Epidermal melanocyte (primary cell): ENCODE data around the gene TM7SF2.
A peak's percentile ranks its signal among the peaks of the same experiment; 100 is the strongest.
"Not testable (repeated sequence)": the region's sequence is repeated elsewhere in the genome, so short reads cannot be mapped to it uniquely, and the experiment has no call there.

Experiments
- DNase-seq: peaks from one replicate; pipeline ENCODE4 v3.0.0; 2011; ENCODE audit warnings: low spot score; ENCODE audit not compliant: insufficient read length

The TM7SF2 gene

DNA sequence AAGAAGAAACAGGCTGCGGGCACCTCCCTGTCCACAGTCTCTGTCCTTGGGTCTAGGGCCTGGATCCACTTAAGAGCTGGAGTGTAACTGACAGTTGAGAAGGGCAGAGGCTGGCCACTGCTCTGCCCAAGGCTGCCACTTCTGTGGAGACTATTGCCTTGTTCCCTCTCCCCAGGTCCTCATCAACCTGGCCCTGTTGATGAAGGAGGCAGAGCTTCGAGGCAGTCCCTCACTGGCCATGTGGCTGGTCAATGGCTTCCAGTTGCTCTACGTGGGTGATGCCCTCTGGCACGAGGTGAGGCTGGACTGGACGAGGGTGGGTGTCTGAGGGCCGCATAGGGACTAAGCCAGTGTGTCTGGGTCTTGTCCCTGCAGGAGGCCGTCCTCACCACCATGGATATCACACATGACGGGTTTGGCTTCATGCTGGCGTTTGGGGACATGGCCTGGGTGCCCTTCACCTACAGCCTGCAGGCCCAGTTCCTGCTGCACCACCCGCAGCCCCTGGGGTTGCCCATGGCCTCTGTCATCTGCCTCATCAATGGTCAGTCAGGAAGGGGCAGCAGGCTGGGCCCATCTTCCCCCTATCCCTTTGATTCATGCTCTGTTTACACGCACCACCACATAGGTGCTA is 3.0 kb downstream of the TM7SF2 start:
- no peak for DNase-seq

DNA sequence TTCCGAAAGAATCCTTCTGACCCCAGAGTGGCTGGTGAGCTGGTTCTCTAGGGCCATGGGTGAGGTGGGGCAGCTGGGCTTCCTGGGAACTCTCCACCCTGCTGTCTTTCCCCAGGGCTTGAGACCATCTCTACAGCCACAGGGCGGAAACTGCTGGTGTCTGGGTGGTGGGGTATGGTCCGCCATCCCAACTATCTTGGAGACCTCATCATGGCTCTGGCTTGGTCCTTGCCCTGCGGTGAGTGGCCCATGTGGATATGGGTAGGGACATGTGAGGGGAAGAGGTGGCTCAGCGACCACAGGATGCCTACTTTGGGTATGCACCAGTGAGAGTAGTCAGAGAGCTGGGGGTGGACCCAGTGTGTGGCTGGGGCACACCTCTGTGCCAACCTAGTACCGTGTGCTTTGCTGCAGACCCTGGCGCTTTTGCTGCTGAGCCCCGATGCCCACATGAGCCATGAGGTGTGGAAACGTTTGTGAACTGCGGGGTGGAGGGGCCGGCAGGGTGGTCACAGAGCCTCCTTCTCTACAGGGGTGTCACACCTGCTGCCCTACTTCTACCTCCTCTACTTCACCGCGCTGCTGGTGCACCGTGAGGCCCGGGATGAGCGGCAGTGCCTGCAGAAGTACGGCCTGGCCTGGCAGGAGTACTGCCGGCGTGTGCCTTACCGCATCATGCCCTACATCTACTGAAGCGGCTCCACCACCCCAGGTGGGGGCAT is 3.9 kb downstream of the TM7SF2 start:
- DNase-seq: no peak

DNA sequence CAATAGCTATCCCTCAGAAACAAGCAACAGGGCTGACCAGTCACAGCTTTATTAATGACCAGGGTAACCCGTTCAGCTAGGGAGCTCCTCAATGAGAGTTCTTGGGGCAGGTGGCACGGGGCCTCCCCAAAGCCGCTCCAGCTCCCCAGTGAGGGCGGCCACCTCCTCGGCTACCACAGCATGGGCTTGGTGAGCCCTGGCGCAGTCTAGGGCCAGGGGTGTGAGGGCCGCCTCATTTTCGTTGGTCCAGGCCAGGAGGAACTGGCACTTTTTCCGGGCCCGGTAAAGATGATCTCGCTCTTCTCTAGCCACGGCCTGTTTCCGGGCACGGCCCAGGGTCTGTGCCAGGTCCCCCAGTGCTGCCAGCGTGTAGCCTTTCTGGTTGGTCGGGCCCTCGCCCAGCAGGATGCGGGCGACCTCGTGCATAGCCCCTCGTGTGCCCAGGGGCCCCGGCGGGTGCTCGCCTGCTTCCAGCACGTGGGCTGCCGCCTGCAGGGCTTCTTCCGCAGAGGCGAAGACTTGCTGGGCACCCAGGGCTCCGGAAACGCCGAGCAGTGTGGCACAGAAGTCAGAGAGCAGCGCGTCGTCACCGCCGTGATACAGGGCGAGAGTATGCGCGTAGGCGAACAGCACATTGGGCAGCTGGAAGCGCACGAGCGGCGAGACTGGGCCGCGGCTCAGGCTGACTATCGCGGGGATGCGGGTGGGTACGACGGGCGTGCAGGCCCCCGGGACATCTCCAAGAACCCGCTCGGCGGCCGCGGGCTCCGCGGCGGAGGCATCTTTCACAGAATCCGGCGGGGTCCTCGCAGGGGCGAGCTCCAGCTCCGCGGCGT is 4.9 kb downstream of the TM7SF2 start:
- DNase-seq: no peak

DNA sequence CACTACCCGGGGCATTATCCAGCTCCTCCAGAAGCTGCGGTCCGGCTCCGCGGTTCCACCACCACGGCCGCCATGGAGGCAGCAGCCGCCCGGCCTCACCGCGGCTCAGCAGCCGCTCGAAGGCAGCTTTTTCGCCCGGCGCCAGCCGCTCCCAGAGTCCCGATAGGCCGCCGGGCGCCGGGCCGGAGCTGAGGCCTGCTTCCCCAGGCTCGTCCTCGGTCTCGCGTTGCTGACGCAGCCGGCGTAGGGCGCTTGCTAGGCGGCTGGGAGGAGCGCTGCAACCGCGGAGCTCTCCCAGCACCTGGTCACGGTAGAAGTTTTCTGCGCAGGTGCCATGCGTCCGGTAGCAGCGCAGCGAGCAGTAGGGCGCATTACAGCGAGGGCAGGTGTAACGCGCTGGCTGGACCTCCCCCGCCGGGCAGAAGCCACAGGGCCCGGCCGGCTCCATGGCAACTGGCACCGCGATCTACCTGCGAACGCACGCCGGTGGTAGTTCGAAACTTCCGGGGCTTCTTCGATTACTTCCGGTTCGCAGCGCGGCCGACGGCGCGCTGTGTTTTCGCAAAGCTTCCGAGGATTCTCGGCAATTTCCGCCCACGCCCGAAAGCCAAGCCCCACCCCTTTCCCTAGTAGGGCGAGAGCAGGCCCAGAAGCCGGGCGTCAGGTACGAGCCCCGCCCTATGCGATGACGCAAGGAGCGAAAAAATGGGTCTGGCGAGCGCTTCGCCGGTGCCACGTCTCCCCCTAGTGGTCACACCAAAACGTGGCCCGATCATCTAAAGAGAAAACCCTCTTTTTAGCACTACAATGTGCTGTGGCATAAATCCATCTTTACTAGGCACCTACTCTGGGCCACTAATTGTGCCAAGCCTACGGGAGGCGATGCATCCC is 5.8 kb downstream of the TM7SF2 start, which contains the start of gene ZNHIT2:
Gene ZNHIT2 (minus strand): TSS at position 496 of the 891 bp plus-strand sequence. CDS start 48 bp downstream, at position 448.
- peak; percentile 93 for DNase-seq

DNA sequence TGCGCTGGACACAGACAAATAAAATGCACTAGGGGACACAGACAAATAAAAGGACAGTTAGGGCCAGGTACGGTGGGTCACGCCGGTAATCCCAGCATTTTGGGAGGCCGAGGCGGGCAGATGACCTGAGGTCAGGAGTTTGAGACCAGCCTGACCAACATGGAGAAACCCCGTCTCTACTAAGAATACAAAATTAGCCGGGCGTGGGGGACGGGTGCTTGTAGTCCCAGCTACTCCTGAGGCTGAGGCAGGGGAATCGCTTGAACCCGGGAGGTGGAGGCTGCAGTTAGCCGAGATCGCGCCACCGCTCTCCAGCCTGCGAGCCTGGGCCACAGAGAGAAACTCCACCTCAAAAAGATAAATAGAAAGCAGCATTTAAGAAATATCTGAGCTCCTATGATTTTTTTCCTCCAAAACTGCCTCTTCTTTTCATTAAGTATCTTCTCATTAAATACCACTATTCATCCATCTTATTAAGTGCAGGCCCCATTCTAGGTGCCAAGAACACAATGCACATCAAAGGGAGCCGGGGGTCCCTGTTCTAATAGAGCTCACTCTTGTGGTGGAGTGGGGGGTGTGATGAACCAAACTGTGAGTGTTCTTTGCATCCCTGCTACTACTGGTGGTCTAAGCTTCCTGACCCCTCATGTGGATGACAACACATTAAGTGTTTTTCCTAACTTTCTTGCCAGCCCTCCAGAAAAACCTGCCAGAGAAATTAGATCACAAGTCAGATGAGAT is 6.6 kb downstream of the TM7SF2 start:
- no peak for DNase-seq

DNA sequence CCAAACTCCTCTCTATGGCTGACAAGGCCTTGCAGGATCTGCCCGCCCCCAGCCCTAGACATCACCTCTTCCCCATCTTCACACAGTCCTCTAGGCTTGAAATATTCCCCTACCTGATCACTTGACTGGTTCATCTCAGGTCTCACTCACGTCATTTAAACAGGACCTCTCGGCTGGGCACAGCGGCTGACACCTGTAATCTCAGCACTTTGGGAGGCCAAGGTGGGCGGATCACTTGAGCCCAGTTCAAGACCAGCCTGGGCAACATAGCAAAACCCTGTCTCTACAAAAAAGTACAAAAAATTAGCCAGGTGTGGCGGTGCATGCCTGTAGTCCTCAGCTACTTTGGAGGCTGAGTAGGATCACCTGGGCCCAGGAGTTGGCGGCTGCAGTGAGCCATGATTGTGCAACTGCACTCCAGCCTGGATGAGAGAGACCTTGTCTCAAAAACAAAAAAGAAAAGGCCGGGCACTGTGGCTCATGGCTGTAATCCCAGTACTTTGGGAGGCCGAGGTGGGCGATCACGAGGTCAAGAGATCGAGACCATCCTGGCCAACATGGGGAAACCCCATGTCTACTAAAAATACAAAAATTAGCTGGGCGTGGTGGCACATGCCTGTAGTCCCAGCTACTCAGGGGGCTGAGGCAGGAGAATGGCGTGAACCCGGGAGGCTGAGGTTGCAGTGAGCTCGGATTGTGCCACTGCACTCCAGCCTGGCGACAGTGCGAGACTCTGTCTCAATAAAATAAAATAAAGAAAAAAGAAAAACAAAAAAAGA is 7.4 kb downstream of the TM7SF2 start:
- not testable (repeated sequence) for DNase-seq

DNA sequence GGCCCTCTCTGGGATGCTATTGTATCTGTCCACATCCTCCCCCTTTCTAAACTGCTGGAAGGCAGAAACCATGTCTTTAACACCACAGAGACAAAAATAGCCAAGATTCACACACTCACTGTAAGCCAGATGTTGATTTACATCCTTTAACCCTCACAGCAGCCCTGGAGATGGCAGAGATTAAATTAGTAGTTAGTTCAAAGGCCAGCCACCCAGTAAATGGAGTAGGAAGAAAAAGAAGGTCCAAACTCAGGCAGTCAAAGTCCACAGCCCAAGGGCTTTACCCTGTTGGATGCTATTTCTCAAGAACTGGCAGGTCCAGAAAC is 8.0 kb downstream of the TM7SF2 start:
- DNase-seq: no peak

DNA sequence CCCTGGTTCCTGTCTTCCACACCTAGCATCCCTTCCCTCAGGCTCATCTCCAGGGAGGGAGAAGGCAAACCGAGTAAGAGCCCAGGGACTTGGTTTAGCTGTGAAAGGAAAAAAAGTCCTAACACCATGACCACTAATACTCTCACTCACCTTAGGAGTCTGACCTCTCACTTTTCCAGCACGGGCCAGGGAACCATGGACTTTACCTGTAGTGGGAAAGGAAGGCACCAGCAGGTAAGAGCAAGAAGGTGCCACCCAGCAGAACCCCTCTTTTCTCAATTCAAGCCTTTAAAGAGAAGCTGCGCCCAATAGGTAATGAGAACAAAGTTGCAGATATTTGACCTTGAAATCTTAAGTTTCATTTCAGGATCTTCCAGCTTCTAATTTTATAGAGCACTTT is 9.2 kb downstream of the TM7SF2 start:
- no peak for DNase-seq

DNA sequence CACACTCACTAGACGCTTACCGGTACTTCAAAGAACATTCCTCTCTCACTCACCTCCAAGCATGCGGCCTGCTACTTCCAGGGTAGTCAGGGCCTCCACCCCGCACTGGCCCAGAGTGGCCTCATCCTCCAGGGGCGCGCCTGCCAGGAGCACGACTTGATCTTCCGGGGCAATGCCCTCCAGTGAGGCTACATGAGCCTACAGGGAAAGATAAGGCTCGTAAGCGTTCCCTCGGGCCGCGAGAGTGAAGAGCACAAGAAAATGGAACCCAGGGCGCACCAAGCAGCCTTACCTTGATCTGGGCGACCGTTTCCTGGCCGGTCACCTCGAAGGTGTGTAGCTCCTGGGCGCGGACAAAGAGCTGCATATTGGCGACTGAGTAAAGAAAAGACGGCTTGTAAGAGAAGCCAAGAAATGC is 9.8 kb downstream of the TM7SF2 start:
- DNase-seq: no peak

DNA sequence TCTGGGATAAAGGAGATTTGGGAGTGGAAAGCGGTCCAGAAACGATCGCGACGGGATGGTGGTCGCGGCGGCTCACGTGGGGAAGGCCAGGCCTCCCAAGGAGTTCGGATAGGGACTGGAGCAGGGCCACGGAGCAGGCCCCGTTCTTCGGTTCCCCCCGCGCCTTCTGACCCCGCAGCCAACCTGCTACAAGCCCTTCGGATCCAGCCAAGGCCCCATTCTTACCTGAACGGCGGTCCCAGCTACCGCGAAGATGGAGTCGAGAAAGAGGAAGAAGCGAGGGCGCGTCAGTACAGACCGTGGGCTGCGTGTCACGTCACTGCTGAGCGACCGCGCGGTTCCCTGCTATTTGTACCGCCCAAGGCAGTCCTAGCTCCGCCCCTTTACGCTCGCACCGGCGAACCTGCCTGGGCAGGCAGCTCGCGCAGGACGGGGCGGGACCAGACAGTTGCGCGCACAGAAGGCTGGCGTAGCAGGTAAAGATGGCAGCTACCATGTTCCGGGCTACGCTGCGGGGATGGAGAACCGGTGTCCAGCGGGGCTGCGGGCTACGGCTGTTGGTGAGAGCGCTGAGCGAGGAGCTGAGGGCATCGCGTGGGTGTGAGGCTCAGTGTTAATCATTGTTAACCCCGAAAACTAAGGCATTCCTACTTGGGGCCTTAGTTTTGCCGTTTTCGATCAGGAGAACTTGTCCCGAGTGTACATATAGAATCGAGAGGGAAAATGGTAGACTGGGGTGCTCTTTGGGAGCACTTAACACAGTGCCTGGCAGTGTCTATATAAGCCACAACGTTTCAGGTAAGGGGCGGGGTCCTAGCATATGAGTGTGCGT is 10.4 kb downstream of the TM7SF2 start, which contains the start of the genes FAU and MRPL49:
Gene FAU (minus strand): TSS at position 270 of the 832 bp plus-strand sequence. CDS start 321 bp downstream, outside the sequence.
Gene MRPL49 (plus strand): TSS at position 457 of the 832 bp plus-strand sequence. CDS start 26 bp downstream, at position 483.
- peak; percentile 93 for DNase-seq

DNA sequence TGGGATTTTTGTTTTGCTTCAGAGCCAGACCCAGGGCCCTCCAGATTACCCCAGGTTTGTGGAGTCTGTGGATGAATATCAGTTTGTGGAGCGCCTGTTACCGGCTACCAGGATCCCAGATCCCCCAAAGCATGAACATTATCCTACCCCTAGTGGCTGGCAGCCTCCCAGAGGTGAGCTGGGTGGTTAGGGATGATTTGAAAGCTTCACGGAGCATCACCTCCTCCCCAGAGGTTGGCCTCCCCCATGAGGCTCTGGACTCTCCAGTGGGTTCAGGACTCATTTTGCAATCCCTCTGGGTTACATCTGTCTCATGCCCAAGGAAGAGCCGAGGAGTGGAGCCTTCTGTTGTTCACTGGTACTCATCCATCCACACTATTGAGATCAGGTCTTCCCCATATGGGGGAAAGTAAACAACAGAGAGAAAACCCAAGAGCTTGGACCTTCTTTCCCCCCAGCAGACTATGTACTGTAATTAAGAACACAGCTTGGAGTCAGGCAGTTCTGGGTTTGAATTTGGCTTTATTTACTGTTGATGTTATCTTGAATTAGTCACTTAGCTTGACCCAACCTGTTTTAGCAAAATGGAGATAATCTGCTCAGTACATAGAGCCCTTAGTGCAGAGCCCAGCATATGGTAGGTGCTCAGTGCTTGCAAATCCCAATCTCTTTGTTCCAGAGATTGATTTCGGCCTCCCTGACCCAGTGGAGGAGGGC is 13.0 kb downstream of the TM7SF2 start:
- no peak for DNase-seq

DNA sequence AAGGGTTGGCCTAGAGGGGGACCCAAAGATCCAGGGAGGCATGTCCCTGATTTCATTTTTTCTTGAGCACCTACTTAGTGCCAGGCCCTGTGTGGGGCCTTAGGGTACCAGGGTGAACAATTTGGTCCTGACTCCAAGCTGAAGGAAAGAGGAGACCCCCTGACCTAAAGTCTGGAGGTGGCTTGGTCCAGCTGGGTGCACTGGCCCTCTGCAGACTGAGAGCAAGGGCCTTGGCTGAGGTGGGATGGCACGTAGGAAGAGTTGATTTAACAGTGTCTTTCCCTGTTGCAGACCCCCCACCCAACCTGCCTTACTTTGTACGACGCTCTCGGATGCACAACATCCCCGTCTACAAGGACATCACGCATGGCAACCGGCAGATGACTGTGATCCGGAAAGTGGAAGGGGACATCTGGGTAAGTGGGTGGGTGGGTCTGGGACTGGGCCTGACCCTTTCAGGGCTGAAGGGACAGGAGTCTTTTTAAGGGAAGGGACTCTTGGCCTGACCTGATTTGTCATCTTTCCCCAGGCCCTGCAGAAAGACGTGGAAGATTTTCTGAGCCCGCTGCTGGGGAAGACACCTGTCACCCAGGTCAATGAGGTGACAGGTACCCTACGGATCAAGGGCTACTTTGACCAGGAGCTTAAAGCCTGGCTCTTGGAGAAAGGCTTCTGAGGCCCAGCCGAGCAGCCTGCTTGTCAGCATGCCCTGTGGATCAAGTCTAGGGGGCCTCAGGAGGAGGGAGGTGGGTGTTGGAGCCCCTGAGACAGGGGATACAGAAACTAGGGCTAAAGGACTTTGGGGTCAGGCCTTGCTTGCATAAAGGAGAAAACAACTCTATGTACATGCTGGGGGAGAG is 13.8 kb downstream of the TM7SF2 start:
- no peak for DNase-seq

DNA sequence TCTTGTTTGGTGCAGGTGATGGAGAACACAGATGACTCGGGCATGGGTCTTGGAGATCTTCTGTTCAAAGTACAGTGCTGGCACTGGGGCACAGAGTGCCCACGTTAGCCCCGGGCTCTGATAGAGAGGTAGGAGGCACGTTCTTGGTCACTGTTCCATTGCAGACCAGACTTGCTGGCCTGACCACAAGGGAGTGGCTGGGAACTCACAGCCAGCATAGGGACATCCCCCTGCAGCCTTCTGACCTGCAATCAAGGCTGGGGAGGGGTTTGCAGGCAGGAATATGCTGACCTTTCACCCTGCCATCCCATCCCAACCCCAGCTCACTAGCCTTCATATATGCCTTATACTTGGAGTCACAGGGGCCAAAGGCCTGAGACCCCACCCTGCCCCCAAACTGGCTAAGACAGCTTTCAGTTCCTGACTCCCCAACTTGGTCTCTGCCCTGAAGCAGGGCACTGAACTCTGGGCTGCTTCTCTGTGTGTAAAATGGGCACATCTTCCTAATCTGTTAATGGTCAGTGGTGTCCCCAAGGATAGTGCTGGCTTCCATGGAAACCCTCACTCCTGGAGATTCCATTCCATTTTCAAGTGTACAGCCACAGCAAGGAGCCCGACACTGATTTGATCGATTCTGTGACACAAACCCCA is 15.1 kb downstream of the TM7SF2 start:
- no peak for DNase-seq

DNA sequence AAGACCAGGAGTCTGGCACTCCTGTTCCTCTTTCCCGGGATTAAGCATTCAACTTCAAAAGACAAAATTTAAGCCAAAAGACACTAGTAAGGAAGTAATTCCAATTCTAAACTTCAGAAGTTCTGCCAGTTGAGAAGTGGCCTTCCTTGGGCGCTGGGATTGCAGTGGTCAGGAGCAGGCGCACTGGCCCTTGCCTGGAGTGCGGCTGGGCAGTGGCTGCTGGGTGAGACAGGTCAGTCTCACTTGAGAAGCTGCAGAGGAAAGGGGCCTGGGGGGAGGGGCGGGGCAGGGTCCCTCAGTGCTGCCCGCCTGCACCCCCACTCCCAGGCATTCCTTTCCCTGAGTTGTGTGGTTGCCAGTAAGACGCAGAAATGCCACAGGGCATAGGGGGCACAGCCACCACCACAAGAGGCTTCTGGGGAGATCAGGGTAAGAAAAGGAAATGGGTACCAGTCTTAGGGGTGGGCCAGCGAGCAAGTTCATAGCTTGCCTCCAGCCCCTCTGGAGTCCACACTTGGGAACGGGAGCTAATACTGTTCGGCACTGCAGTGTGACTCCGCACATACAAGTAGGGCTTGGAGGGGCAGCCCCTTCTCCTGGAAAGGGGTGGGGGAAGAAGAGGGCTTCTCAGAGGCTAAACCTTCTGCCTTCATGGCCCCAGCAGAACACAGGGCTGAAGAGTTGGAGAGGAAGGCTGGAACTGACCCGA is 16.0 kb downstream of the TM7SF2 start:
- no peak for DNase-seq

DNA sequence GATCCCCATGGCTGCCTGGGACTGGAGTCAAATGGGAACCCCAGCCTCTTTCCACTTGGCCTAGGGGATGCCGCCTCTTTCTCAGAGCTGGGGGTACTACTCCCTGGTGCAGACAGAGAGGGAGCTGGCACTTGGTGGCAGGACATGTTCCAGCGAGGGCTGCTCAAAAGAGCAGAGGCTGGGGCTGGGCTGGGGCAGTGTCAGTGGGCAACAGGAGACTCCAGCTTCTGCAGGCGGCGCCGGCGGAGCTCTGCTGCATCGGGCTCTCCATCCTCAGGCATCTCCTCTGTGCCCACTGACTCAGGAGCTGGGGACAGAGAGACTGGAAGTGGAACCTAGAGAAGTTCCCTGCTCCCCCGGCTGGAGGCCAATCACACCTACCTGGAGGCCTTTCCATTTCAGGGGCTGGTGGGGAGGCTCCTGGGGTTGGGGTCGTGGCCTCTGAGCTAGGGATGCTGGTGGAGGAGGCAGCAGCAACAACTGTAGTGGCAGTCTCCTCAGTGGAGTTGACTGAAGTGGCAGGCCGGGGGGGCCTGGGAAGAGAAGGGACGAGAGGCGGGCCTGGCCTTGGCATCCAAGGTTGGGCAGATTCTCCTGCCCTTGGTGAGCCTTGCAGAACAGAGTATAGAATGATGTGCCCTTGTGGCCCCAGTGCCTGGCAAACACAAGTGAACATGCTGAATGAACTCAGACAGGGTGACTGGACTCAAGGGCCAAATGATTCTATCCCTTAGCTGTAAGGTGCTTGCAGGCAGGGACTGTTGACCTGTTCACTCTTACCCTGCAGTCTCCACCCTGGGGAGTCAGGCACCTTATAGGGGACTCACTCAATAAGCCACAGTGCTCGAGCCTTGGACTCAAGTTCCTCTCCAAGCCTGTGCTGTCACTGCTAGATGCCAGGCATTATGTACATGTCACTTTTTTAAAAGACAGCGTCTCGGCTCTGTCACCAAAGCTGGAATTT is 16.8 kb downstream of the TM7SF2 start:
- DNase-seq: no peak
